Measurements from ENCODE around the gene RAD51B.
"Not testable (repeated sequence)": the region's sequence is repeated elsewhere in the genome, so short reads cannot be mapped to it uniquely, and the experiment has no call there.

RAD51B gene

GRCh38 chr14:68020493-68020892, 200.9 kb downstream of the RAD51B start:
- no peak for DNase-seq (ENCODE audit: low read depth in 2 of 2)

DNA sequence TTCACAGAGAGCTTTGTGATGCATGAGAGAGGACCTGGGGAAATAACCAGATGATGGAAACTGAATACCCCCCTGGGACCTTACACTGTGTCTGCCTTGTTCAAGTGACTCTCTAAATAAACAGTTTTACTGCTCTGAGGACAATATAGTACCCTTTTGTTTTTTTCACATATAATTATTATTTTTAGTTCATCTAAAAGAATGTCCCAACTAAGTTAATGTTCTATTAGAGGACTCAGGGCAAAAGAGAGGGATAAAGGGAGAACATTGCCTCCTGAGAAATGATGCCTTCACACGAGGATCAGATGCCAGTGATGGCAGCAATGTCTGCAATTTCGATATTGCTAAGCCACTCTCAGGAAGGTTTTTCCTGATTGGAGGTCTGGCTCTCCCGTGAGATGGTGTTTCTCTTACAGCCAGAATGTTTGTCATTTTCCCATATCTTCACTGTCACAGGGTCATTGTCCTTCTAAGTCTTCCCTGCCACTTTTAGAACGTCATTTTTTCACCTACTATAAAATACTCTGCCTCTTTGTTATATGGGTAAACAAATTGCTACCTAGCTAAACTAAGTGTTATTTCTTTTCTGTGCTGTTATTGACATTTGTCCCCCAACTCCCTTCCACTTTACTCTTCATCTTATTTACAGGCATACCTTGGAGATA, 201.6 kb downstream of the RAD51B start:
- DNase-seq (ENCODE audit: low read depth in 2 of 2) = no peak

DNA sequence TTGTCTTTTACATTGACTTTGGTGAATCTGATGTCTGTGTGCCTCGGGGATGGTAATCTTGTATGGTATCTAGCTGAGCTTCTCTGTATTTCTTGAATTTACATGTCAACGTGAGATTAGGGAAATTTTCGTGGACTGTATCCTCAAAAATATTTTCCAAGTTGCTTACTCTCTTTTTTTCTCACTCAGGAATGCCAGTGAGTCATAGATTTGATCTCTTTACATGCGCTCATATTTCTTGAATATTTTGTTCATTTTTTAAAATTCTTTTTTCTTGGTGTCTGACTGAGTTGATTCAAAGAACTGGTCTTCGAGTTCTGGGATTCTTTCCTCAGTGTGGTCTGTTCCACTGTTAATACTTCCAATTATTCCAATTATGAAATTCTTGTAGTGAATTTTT, 207.7 kb downstream of the RAD51B start:
- DNase-seq (ENCODE audit: low read depth in 2 of 2) = no peak

DNA sequence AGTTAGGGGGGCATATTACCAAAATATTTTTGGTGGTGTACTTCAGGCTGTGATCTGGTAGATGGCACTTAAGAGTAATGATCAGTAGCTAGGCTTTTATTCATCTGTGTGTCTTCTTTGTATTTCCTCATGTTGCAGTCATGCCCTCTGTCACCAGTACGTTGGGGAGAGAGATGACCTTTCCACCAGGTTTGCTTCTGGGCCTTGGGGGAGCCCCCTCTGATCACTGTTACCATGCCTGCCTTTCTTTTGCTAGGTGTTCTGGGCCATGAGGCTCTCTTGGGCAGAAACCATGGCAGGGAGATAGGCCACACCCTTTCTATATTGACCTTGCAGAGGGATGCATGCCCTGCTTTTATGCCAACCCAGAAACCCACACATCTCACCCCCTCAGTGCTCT, 208.5 kb downstream of the RAD51B start:
- no peak for DNase-seq (ENCODE audit: low read depth in 2 of 2)

GRCh38 chr14:68031011-68031410, 211.4 kb downstream of the RAD51B start:
- not testable (repeated sequence) for DNase-seq (ENCODE audit: low read depth in 2 of 2)

DNA sequence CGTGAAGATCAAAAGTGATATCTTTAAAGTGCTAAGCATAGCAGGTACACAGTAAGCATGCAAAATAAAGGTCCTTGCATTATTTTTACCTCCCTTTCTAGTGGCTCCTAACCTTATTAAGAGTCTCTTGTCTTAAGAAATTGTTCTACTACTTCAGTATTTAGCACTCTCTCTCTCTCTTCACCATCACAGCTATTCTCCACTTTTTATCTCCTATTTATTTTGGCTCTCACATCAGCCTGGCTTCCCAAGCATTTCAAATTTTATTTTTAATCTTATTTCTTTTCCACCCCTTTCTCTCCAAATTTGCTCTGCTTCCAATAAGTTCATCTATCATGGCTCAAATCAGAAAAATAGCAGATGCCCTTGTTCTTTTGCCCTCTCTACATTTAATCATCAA, 212.6 kb downstream of the RAD51B start:
- DNase-seq (ENCODE audit: low read depth in 2 of 2) = no peak

GRCh38 chr14:68033336-68033932, 213.9 kb downstream of the RAD51B start:
- no peak for DNase-seq (ENCODE audit: low read depth in 2 of 2)

DNA sequence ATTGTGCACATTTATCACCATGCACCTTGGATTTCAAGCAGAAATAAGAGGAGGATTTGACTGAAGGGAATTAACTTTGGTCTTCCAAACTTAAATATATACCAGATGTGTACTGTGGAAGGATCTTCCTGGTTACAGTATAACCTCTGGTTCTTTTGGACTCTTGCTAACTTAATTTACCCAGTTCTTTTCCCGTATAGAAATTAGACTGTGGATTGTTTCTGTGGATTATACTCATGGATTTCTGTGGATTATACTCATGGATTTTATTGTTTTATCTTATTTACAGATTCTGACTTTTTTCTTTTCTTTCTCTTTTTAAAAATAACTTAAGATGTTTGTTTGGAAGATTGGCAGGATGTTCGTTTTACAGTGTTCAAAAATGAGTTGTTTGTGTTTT, 215.3 kb downstream of the RAD51B start:
- DNase-seq (ENCODE audit: low read depth in 2 of 2) = no peak

- DNase-seq (ENCODE audit: low read depth in 2 of 2) = no peak
Observed at GRCh38 chr14:68036202-68036601, 216.6 kb downstream of the RAD51B start.

DNA sequence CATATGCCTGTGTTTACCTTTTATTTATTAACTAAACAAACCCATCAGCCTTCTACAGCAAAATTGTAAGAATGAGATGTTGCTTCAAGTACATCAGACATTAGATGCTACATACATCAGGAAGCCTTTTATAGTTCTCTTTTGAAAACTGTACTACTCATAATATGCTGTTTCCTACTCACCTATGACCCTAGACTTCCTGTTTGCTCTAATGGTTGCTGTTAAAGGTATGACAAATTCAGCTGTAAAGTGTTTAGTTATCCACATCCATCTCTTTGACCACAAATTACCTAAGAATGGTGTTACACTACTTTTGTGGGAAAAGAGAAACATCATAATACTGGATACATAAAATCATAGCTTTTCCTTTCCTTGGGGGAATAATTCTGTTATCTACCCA, 220.0 kb downstream of the RAD51B start:
- DNase-seq (ENCODE audit: low read depth in 2 of 2) = no peak

GRCh38 chr14:68040633-68041369, 221.2 kb downstream of the RAD51B start:
- DNase-seq (ENCODE audit: low read depth in 2 of 2) = no peak

DNA sequence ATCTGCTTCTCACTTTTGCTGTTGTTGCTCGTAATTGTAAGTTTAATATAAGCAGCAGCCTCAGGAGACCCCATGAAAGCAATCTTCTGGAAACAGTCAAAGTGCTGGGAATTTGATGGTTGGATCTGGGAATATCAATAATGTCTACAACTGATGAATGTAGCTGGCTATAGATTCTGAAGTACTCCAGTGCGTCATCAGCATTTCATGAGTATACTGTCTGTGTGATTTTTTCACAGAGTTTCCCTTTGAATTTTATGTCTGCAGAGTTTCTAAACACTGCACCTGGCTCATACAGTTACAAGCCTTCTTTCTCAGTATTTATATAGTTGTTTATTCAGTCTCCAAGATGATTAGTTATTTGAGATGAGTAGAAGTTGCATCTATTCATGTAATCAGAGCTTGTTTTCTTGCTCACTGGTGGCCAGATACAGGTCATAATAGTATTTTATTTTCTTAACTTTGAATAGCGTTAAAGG, 222.3 kb downstream of the RAD51B start:
- DNase-seq (ENCODE audit: low read depth in 2 of 2) = no peak

- no peak for DNase-seq (ENCODE audit: low read depth in 2 of 2)
Observed at GRCh38 chr14:68042586-68043210, 223.1 kb downstream of the RAD51B start.

- no peak for DNase-seq (ENCODE audit: low read depth in 2 of 2)
Observed at GRCh38 chr14:68043752-68044151, 224.2 kb downstream of the RAD51B start.

DNA sequence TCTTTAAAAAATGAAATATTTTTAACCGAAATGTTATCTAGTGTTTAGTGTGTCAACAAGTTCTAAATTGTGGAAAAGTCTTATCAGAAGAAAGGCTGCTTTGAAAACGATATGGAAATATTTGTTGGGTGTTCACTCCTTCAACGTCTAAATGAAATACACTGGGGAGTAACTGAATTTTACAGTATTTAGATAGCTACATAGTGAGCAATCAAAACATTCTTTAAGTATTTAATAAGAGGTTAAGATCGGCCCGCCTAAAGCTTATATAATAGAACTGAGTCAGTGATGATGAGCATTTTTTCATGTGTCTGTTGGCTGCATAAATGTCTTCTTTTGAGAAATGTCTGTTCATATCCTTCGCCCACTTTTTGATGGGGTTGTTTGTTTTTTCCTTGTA, 228.3 kb downstream of the RAD51B start:
- no peak for DNase-seq (ENCODE audit: low read depth in 2 of 2)

DNA sequence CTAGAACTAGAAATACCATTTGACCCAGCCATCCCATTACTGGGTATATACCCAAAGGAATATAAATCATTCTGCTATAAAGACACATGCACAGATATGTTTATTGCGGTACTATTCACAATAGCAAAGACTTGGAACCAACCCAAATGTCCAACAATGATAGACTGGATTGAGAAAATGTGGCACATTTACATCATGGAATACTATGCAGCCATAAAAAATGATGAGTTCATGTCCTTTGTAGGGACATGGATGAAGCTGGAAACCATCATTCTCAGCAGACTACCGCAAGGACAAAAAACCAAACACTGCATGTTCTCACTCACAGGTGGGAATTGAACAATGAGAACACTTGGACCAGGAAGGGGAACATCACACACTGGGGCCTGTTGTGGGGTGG, 229.2 kb downstream of the RAD51B start:
- not testable (repeated sequence) for DNase-seq (ENCODE audit: low read depth in 2 of 2)

DNA sequence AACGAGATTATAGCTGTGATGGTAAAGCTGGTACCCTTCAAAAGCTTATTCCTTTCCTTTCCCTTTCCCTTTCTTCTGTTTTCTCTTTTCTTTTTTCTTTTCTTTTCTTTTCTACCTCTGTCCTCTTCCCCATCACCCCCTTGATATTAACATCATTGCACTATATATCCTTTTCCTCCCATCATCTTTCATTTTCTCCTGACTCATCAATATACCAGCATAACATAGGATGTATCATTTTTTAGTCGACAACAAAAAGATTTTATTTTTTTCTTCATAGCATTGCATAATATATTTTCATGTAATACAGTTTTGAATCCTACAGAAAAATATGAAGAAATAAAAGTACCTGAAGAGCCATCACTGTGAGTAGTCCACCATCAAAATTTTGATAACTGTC, 230.6 kb downstream of the RAD51B start:
- no peak for DNase-seq (ENCODE audit: low read depth in 2 of 2)

DNA sequence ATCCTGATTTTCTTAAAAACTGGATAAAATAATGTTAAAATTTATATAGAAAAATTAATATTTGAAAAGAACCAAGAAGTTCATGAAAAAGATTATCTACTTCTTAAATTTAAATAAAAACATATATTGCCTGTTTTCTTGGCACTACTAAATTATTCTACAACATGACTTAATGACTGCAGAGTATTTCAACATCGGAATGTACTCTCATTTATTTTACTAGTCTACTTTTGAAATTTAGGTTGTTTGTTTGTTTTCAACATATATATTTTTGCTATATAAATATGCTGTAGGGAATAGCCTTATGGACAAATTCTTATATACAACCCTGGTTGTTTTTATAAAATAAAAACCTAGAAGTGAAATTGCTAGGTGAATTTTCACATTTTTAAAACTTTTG, 231.6 kb downstream of the RAD51B start:
- DNase-seq (ENCODE audit: low read depth in 2 of 2) = no peak

DNA sequence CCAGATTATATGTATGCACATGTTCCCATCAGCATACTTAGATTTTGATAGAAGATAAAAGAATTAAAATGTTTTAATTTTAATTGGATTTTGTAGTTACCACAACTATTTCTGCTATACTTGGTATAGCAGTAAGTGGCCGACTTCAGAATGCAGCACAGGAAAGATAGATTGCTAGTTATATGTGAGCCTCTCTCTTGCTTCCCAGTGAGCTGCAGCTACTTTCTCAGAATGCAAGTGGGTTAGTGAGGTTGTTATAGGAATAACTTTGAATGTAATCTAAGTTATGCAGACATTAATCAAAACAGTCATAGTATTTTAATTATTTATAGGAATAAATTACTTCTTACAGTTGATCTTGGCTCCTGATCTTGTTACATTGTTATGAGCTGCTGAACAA, 240.6 kb downstream of the RAD51B start:
- DNase-seq (ENCODE audit: low read depth in 2 of 2) = no peak

DNA sequence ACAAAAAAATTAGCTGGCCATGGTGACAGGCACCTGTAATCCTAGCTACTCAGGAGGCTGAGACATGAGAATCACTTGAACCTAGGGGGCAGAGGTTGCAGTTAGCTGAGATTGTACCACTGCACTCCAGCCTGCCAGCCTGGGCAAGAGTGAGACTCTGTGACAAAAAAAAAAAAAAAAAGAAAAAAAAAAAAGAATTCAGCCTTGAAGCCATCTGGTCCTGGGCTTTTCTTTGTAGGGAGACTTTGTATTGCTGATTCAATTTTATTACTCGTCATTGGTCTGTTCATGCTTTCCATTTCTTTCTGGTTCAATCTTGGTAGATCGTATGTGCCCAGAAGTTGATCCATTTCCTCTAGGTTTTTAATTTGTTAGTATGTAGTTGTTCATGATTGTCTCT, 243.1 kb downstream of the RAD51B start:
- no peak for DNase-seq (ENCODE audit: low read depth in 2 of 2)

DNA sequence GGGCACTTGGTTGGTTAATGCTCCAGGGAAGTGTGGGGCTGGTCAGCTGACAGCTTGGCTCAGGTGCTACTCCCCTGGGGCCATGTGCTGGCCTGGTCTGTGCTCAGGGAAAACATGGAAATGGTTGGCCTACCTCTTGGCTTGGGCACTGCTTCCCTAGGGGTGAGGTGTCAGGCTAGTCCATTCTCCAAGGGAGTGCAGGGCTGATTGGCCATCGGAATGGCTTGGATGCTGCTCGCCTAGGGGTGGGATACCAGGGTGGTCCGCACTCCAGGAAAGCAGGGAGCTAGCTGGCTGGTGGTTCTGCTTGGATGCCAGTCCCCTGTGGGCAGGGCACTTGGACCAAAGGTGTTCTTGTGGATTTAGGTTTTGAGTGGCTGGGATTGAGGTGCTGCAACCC, 245.7 kb downstream of the RAD51B start:
- no peak for DNase-seq (ENCODE audit: low read depth in 2 of 2)

- no peak for DNase-seq (ENCODE audit: low read depth in 2 of 2)
Observed at GRCh38 chr14:68074765-68075381, 255.3 kb downstream of the RAD51B start.
